GM18507 (cell line): ENCODE data around the gene NACAD.

Experiments
- DNase-seq: peaks from one replicate; pipeline ENCODE4 v3.0.0; 2011; ENCODE audit warnings: low read depth; ENCODE audit not compliant: insufficient read length; ENCODE audit errors: extremely low spot score
- FAIRE-seq: peaks from 2 replicates; lab custom pipeline; 2011; peaks lifted over from hg19 to GRCh38; lab: Jason Lieb, UNC

Gene NACAD

GRCh38 chr7:45076946-45077345, 11.8 kb downstream of the NACAD start:
- FAIRE-seq = no peak
- DNase-seq = no peak

- FAIRE-seq (no peak), DNase-seq (no peak)
Measured at GRCh38 chr7:45075871-45076796, 12.6 kb downstream of the NACAD start.

GRCh38 chr7:45075355-45075644, 13.5 kb downstream of the NACAD start:
- DNase-seq = no peak
- no peak for FAIRE-seq

GRCh38 chr7:45074528-45075354, 14.0 kb downstream of the NACAD start:
- no peak for DNase-seq
- FAIRE-seq = no peak

- no peak for DNase-seq
- no peak for FAIRE-seq
Measured at GRCh38 chr7:45073786-45074527, 14.8 kb downstream of the NACAD start.

GRCh38 chr7:45073031-45073785, 15.6 kb downstream of the NACAD start:
- FAIRE-seq = no peak
- DNase-seq = no peak

- no peak for FAIRE-seq
- no peak for DNase-seq
Measured at GRCh38 chr7:45072131-45073030, 16.4 kb downstream of the NACAD start.

- DNase-seq (no peak), FAIRE-seq (no peak)
Measured at GRCh38 chr7:45071528-45071927, 17.2 kb downstream of the NACAD start.

- FAIRE-seq (no peak), DNase-seq (no peak)
Measured at GRCh38 chr7:45070254-45070642, 18.5 kb downstream of the NACAD start.

GRCh38 chr7:45069444-45070253, 19.1 kb downstream of the NACAD start:
- no peak for FAIRE-seq
- no peak for DNase-seq

- FAIRE-seq (no peak), DNase-seq (no peak)
Measured at GRCh38 chr7:45068236-45069023, 20.3 kb downstream of the NACAD start.

- FAIRE-seq = no peak
- no peak for DNase-seq
Measured at GRCh38 chr7:45067582-45067981, 21.2 kb downstream of the NACAD start.

- no peak for FAIRE-seq
Measured at GRCh38 chr7:45066409-45066808, 22.4 kb downstream of the NACAD start.

GRCh38 chr7:45065031-45065995, 23.5 kb downstream of the NACAD start:
- FAIRE-seq (no peak), DNase-seq (no peak)

More at GRCh38 chr7:45066409-45066808, 22.4 kb downstream of the NACAD start:
- no peak for DNase-seq

GRCh38 chr7:45064047-45064725, 24.6 kb downstream of the NACAD start:
- DNase-seq (no peak), FAIRE-seq (no peak)
